Adrenal gland (tissue), 12 donors: Measurements from ENCODE around the gene TSPEAR. TPM values are rescaled to one million over a fixed set of nuclear protein-coding genes. Genes with fewer than 3 reads are reported as not detected.

Experiments
- DNase-seq, 7 donors: peaks; one replicate each; pipeline ENCODE4 v3.0.0-alpha.2; 2019 to 2020
- H3K27ac ChIP-seq, 5 donors: fragments of 200-600 bp; sonication (generic) in 4 of 5; 1 replicate in 3 of 5; 2 replicates in 2 of 5; pipeline versions ENCODE4 v1.5.1 to v1.8.0; 2016 to 2020; ENCODE audit warnings: mild to moderate bottlenecking in 1 of 5
- H3K27me3 ChIP-seq: fragments of 200-600 bp; 2 replicates; pipeline ENCODE4 v1.8.0; 2021
- H3K36me3 ChIP-seq, 2 donors: fragments of 200-600 bp; replicated peaks in 1 of 2; 1 replicate in 1 of 2; 2 replicates in 1 of 2; pipeline versions ENCODE4 v1.5.1 to v1.8.0; 2018 to 2022
- H3K4me1 ChIP-seq, 2 donors: fragments of 200-600 bp; replicated peaks in 1 of 2; 1 replicate in 1 of 2; 2 replicates in 1 of 2; pipeline versions ENCODE4 v1.5.1 to v1.8.0; 2018 to 2021
- H3K4me3 ChIP-seq, 4 donors: fragments of 200-600 bp; sonication (generic) in 3 of 4; one replicate each; pipeline ENCODE4 v1.5.1; 2016 to 2018
- H3K9me3 ChIP-seq, 3 donors: fragments of 200-600 bp; sonication (generic) in 1 of 3; replicated peaks in 1 of 3; 1 replicate in 2 of 3; 2 replicates in 1 of 3; pipeline versions ENCODE4 v1.5.1 to v1.8.0; 2016 to 2021
- POLR2A ChIP-seq, 2 donors: fragments of 450-650 bp; IDR thresholded peaks; one replicate each; pipeline ENCODE4 v1.6.1; 2017; ENCODE audit warnings: antibody characterized with exemption in 2 of 2, mild to moderate bottlenecking in 2 of 2, moderate library complexity in 1 of 2
- WGBS, 4 donors: extraction: QIAGEN DNeasy Blood & Tissue Kit in 2 of 4; methylation state at CpG; one replicate each; pipeline versions ENCODE4 v1.1.5 to v1.1.7; 2013 to 2017; 5-methylcytosine and 5-hydroxymethylcytosine counted together
- intact Hi-C, 2 donors: fragments of 100-400 bp; cut with DNase I; formaldehyde crosslinking; loops; one replicate each; pipeline versions ENCODE4 v1.14.1 to v1.15.0; 2022 to 2023
- polyA plus RNA-seq, 3 donors: library from polyadenylated mRNA; stranded (reverse); fragments of 200-250 nt in 2 of 3; fragments of 350-450 nt in 1 of 3; fragmentation: Illumina TruSeq in 1 of 3; extraction: RNeasy Lipid Tissue Mini Kit (QIAGEN cat#74804) in 1 of 3; gene quantifications; one replicate each; pipeline ENCODE4 v1.2.3, GENCODE V29; 2013 to 2014
- total RNA-seq, 9 donors: library from RNA; depleted of rRNA in 4 of 9; stranded (reverse); fragments of >200 nt in 4 of 9; fragments of 120-200 nt in 1 of 9; fragmentation: NEBNext Ultra II Directional in 1 of 9; extraction: Animal tissue kit (Norgen Biotek cat#: 25700) in 1 of 9; gene quantifications; one replicate each; pipeline versions ENCODE4 v1.1.0 to v1.2.4, GENCODE V29; 2013 to 2023
- TF ChIP-seq, protein P1 (sequence below), 6 experiments: fragments of 450-650 bp in 4 of 6; fragments of 200-600 bp in 2 of 6; sonication (generic) in 1 of 6; IDR thresholded peaks; 1 replicate in 5 of 6; 2 replicates in 1 of 6; pipeline versions ENCODE4 v1.5.1 to v1.8.0; 2016 to 2021; ENCODE audit warnings: antibody characterized with exemption in 6 of 6, mild to moderate bottlenecking in 2 of 6, moderate library complexity in 1 of 6
- donor health status: healthy with polysubstance abuse.
- donor health status: Bipolar disorder and iron deficiency.
- donor health status: DM: yes; HTN: yes; CAD: no.
- donor health status: DM: no; HTN: no; CAD: no.
- donor health status: DM: no; HTN: no; CAD: no.
- donor health status: DM: yes; HTN: yes; CAD: no.

TSPEAR gene
- total and polyA plus RNA-seq, 12 donors, result not detected

GRCh38 chr21:44533891-44534627 lies 177.3 kb downstream of the TSPEAR start:
- Histone ChIP-seq H3K36me3 (no peaks in the 10 kb centered on the region), H3K27me3 (no peaks in the 10 kb centered on the region), H3K27ac (no peak overlapping the region), H3K9me3 (no peaks in the 10 kb centered on the region), H3K4me3 (no peak overlapping the region), H3K4me1 (no peaks in the 10 kb centered on the region)
- 85 to 91% (median 89%) methylated on average over 6 to 21 of the region's 21 CpGs for WGBS, 4 donors
- DNase-seq, result peak in 1 of 7 donors; percentile 13
- TF ChIP-seq POLR2A (IDR thresholded peaks at IDR 0.05), result no peak
- TF ChIP-seq, protein P1, sequence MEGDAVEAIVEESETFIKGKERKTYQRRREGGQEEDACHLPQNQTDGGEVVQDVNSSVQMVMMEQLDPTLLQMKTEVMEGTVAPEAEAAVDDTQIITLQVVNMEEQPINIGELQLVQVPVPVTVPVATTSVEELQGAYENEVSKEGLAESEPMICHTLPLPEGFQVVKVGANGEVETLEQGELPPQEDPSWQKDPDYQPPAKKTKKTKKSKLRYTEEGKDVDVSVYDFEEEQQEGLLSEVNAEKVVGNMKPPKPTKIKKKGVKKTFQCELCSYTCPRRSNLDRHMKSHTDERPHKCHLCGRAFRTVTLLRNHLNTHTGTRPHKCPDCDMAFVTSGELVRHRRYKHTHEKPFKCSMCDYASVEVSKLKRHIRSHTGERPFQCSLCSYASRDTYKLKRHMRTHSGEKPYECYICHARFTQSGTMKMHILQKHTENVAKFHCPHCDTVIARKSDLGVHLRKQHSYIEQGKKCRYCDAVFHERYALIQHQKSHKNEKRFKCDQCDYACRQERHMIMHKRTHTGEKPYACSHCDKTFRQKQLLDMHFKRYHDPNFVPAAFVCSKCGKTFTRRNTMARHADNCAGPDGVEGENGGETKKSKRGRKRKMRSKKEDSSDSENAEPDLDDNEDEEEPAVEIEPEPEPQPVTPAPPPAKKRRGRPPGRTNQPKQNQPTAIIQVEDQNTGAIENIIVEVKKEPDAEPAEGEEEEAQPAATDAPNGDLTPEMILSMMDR (IDR thresholded peaks at IDR 0.05), result no peak
- intact Hi-C loops, result no loop called here

GRCh38 chr21:44533121-44533890 lies 178.1 kb downstream of the TSPEAR start:
- no peaks in the 10 kb centered on the region for H3K4me1 ChIP-seq
- WGBS, 4 donors, result 85 to 95% (median 90%) methylated on average over 25 to 37 of the region's 37 CpGs
- no peak for TF ChIP-seq POLR2A (IDR thresholded peaks at IDR 0.05)
- TF ChIP-seq, protein P1 (IDR thresholded peaks at IDR 0.05), result no peak
- DNase-seq, result peak in 1 of 7 donors; percentile 14
- H3K27me3 ChIP-seq, result no peaks in the 10 kb centered on the region
- H3K27ac ChIP-seq, result no peak overlapping the region
- H3K4me3 ChIP-seq, result no peak overlapping the region
- H3K9me3 ChIP-seq, result no peaks in the 10 kb centered on the region
- intact Hi-C loops, result no loop called here
- no peaks in the 10 kb centered on the region for H3K36me3 ChIP-seq

- no peaks in the 10 kb centered on the region for H3K36me3 ChIP-seq
- 81 to 90% (median 87%) methylated on average over 14 to 16 of the region's 16 CpGs for WGBS, 4 donors
- no peak overlapping the region for H3K27ac ChIP-seq
- no peak overlapping the region for H3K4me3 ChIP-seq
- intact Hi-C loops, result no loop called here
- H3K9me3 ChIP-seq, result no peaks in the 10 kb centered on the region
- H3K4me1 ChIP-seq, result no peaks in the 10 kb centered on the region
- no peaks in the 10 kb centered on the region for H3K27me3 ChIP-seq
- peak in 1 of 7 donors; percentile 8 for DNase-seq
- TF ChIP-seq, protein P1 (IDR thresholded peaks at IDR 0.05), result no peak
- no peak for TF ChIP-seq POLR2A (IDR thresholded peaks at IDR 0.05)
Measured at GRCh38 chr21:44532712-44533111, 178.7 kb downstream of the TSPEAR start.
